WI38 (cell line): ENCODE results near the gene LCOR.
A peak's percentile ranks its signal among the peaks of the same experiment; 100 is the strongest.

ENCODE experiments used
- H3K4me3 ChIP-seq: 2 replicates; pipeline ENCODE4 v1.5.1; 2011; ENCODE audit warnings: low read depth, mild to moderate bottlenecking, control low read depth, low read length
- CTCF ChIP-seq: IDR thresholded peaks from 2 replicates; pipeline ENCODE4 v1.5.1; 2012; ENCODE audit warnings: low read depth, mild to moderate bottlenecking, control low read depth, low read length

LCOR gene

GRCh38 chr10:96902117-96902516 is 70.0 kb downstream of the LCOR start:
- no peak overlapping the region for H3K4me3 ChIP-seq
- no peak for TF ChIP-seq CTCF

- TF ChIP-seq CTCF = no peak
- no peak overlapping the region for H3K4me3 ChIP-seq
Measured at GRCh38 chr10:96902731-96903358, 70.7 kb downstream of the LCOR start.

GRCh38 chr10:96904648-96905047 is 72.5 kb downstream of the LCOR start:
- H3K4me3 ChIP-seq = no peak overlapping the region
- TF ChIP-seq CTCF = no peak

GRCh38 chr10:96906864-96907263 is 74.8 kb downstream of the LCOR start:
- H3K4me3 ChIP-seq = no peak overlapping the region
- TF ChIP-seq CTCF = no peak

- no peak overlapping the region for H3K4me3 ChIP-seq
- peak; percentile 38; the same call in 1 of the 2 replicates for TF ChIP-seq CTCF
Measured at GRCh38 chr10:96910488-96911395, 78.6 kb downstream of the LCOR start.

GRCh38 chr10:96912405-96912804 is 80.3 kb downstream of the LCOR start:
- TF ChIP-seq CTCF = no peak
- no peak overlapping the region for H3K4me3 ChIP-seq

GRCh38 chr10:96913906-96914305 is 81.8 kb downstream of the LCOR start:
- H3K4me3 ChIP-seq = no peak overlapping the region
- TF ChIP-seq CTCF = no peak
